HG02938 (cell line): ENCODE measurements around the gene BLMH.

Experiments used
- ATAC-seq: cut with Tn5 transposase; IDR thresholded peaks from one replicate; pipeline ENCODE4 v1.9.1; 2021; ENCODE audit warnings: mild to moderate bottlenecking, moderate library complexity; ENCODE audit not compliant: unreplicated experiment

The BLMH gene

DNA sequence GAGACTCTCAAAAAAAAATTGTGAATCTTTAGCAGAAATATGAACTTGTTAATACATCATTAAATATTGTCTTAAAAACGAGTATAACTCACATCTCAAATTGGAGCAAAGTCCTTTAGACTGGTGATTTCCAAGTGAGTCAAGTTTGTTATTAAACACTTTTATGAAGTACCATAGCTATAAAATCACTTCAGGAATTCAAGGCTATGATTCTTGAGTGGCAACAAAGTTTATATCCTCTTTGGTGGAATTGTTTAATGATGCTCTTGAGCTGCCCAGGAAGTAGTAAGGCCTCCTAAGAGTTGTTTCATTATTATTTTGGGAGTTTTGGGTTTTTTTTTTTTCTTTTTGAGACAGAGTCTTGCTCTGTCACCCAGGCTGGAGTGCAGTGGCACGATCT lies 16.7 kb upstream of the BLMH start:
- ATAC-seq, result no peak

DNA sequence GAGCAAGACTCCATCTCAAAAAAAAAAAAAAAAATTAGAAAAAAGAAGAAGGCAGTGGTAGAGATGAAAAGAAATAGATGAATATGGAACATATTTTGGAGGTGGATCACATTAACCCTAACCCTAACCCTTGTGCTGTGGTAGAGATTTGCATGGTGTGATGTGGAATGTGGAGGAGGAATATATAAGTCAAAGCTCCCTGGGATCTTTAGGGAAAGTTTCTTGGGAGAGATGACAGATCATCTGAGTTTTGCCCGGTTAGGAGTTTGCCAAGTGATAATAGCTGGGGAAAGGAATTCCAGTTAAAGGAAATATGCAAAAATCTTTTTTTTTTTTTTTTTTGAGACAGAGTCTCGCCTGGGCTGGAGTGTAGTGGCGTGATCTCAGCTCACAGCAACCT lies 13.0 kb upstream of the BLMH start:
- no peak for ATAC-seq

DNA sequence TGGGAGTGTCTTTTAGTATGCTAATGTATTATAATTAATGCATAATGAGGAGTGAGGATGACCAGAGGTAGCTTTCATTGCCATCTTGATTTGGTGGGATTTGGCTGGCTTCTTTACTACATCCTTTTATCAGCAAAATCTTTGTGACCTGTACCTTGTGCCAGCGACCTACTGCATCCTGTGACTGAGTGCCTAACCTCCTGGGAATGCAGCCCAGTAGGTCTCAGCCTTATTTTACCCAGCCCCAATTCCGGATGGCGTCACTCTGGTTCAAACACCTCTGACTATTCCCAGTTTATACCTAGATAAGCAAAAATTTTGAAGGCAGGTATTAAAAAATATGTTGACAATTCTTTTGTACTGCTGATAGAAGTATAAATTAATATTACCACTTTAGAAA lies 10.5 kb upstream of the BLMH start:
- no peak for ATAC-seq

DNA sequence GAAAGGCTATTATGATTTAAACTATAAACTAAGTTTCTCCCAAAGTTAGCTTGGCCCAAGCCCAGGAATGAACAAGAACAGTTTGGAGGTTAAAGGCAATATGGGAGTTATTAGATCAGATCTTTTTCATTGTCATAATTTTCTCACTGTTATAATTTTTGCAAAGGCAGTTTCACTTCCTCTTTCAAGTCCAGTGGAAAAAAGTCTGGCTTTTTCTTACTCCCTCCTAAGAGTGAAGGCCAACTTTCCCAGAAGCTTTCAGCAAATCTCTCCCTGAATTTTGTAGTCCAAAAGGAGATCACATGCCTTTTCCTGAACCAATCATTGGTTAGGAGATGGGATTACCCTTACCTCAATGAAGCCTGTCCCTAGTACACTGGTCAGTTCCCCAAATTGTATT lies 9.1 kb upstream of the BLMH start:
- no peak for ATAC-seq

DNA sequence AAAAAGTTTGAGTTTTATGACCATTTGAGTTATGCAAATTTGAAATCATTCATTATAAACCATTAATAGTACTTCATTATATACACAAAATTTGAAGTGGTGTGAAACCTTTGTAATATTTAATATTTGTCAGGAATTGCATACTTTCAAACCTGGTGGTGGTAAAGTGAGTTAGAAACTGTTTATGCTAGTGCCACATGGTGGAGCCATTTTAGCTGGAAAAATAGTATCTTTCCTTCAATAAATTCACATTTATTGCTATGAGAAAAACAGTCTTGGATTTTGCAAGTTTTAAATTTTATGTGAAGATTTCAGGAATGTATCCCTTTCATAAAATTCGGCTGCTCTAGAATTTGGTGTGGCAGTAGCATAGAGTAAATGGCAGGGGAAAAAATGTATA lies 7.3 kb upstream of the BLMH start:
- no peak for ATAC-seq

DNA sequence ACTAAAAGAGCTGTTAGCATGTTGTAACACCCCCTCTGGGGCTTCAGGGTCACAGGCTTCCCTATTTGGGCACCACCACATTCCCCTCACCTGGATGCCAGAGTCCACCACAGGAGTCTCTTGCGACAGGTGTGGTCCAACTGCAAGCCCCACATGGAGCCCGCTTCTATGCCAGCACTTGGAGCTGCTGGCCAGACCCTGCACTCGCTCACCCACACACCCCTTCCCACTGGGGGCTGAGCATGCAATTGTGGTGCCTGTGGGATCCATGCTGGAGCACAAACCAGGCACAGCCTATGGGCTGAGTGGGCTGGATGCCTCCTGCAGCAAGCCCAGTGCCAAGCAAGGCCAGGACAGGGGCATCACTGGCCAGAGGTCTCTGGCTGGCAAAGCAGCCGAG lies 6.0 kb upstream of the BLMH start:
- no peak for ATAC-seq

DNA sequence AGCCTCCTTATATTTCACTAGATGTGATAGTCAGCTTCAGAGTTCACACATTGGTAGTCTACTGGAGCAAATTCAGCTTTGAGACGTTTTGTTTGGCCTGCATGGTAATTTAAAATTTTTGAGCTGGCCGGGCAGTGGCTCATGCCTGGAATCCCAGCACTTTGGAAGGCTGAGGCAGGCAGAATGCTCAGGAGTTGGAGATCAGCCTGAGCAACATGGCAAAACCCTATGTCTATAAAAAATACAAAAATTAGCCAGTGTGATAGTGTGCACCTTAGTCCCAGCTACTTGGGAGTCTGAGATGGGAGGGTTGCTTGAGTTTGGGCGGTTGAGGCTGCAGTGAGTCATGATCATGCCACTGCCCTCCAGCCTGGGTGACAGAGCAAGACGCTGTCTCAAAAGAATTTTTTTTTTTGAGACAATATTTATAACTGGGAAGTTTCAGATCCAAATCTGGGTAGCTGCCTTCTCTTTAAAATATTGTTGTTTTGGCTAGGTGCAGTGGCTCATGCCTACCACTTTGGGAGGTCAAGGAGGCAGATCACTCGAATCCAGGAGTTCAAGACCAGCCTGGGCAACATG lies 4.8 kb upstream of the BLMH start:
- ATAC-seq, result no peak

DNA sequence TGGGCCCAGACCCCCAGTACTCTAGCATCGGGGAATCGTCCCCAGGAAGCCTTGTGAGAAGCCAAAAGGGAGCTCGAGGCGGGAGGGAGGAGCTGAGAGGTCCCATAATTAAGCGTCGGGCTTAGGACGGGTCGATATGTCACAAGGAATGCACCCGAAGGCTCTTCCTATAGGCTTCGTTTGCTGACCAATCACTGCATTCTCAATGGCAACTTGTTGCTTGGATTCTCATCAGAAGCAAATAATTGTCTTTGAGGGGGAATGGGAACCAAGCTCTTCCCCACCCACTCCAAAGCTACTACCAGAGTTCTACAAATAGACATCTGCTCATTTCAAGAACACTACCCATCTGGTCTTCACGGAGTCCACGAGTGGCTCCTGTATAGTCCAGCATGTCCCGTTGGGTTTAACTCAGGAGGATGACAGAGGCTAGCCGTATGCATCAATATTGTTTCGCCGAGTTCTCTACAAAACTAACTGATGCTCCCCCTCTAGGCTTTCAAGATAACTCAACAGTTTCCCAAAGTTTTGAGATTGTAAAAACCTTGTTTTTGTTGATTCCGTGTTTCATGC lies 628 bp upstream of the BLMH start:
- ATAC-seq, result no peak

DNA sequence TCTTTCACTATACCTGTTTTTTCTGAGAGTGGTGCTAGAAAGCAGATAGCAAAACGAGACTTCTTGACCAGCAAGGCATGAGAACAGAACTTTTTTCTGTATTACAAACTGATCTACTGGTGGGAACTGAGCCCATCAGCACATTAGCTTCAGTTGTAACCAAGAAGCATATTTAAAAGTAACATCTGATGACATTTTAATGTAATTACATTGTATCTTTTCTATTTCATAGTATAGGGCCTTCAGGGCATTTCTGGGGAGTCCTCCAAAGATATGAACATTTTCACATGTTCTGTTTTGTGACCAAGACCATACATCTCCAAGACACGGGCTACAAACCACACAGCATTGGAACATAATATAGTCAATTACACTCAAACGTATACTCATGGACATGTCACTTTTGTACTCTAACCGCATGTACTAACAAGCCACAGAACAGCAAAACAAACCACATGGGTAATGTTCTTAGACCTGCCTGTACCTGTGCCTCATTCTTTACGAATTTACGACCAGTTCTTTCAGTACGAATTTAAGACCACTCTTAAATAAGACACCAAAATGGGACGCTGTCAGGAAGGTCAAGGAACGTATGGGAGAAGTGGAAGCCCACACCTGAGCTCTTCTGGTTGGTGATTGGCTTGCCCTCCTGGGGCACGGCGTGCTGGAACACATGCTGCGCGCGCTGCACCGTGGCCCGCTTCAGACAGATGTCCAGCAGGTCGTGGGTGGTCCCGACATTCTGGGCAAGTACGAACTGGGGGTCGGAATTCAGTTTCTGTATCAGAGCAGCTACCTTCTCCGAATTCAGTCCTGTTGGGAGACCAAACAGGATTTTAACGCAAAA lies 825 bp downstream of the BLMH start:
- ATAC-seq, result no peak

DNA sequence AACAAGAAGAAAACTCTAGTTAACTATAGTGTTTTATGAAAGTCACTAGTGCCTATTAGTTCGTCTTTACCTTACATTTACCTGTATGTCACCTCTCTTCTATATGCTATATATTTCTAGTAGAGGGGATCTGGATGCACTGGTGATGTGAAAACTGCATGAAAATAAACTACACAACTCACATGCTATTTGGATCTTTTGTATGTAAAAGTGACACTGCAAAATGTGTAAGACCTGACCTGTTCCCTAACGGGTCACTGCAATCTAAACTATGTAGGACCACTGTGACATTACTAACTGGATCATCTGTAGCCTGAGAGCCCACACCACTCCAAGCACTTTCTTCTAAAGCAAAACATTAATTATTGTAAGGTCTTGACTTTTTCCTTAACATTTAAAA lies 1.7 kb downstream of the BLMH start:
- ATAC-seq, result no peak

DNA sequence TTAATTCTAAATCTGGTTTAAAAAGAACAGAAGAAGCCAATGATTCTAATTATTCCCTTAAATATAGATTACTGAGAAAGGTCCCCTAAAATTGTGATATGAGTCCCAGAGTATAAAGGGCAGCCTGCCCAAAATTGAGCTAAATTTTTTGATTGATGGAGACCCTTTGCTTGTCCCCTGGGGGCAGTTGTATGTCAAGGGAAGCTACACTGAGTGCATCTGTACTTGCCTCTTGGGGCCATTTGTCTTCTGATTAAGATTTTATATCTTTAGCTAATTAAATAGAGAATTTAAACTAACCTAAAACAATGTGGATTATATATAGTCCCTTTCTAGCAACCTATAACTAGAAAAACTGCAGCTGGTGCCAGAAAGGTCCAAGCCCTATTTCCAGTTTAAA lies 12.6 kb downstream of the BLMH start:
- no peak for ATAC-seq

DNA sequence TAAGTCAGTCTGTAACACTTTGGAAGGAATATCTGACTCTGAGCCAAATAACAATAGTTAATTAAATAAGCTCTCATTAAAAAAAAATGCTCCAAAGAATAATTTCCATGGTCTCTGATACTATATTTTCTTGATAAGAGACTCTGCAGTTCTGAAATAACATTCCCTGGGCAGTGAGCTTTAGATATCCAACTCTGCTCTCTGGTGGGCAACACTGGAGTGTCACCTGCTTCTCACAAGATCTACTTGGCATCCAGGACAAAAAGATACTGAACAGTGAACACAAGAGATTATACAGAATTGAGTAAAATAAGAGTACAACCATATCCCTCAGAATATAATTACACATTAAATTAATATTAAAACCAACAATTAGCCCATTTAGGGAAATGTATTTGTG lies 13.7 kb downstream of the BLMH start:
- ATAC-seq, result no peak

DNA sequence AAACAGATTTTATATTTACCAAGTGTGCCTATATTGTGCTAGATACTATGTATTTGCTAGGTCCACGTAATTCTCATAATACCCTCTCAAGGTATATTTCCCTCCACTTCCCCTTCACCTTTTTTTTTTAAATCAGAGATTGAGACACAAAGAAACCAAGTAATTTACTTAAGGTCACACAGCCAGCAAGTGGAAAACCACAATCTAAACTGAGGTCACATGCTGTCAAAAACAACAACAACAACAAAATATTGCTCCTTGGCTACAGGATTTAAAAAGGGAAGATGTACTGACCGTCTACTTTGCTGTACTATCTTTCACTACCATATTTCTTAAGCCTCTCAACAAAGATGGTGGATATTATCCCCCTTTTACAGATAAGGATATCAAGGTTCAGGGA lies 15.8 kb downstream of the BLMH start:
- no peak for ATAC-seq

DNA sequence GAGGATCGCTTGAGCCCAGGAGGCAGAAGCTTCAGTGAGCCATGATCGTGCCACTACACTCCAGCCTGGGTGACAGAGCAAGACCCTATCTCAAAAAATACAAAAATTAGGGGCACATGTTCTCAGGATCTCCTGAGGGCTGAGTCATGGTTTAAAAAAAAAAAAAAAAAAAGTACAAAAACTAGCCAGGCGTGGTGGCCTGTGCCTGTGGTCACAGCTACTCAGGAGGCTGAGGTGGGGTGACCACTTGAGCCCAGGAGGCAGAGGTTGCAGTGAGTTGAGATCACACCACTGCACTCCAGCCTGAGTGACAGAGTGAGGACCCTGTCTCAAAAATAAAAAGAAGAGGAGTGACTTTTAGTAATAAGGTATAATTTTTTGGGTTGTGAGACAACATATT lies 16.9 kb downstream of the BLMH start:
- no peak for ATAC-seq

DNA sequence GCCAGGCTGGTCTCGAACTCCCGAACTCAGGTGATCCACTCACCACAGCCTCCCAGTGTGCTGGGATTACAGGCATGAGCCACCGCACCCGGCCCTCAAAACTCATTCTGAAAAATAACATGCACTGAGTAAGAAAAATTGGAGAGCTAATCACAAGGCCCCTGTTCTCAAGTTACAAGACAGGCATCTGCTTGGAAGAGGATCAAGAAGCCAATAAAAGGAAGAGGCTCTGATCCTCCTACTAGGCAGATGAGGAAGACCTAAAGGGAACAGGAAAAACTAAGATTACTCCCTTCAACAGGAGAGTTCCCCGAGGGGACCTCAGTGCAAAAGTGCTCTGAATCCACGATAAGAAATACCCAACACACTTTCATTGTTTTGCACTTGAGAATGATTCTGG lies 18.4 kb downstream of the BLMH start:
- ATAC-seq, result no peak

DNA sequence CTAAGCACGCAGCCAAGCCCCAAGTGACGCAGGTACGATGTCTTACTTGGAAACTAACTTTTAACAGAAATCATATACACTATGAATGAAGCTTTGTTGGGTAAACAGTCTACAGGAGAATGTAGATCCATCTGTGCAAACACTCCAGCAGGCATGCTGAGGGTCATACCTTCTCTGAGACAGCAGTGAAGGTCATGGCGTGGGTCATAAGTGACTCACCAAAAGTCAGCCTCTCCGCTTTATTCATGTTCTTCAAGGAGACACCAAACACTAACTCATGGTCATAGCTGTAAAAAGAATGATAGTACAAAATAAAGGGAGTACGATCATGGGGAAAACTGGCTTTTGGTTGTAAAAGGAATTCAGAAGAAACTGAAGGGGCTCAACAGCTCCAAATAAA lies 20.6 kb downstream of the BLMH start:
- no peak for ATAC-seq

DNA sequence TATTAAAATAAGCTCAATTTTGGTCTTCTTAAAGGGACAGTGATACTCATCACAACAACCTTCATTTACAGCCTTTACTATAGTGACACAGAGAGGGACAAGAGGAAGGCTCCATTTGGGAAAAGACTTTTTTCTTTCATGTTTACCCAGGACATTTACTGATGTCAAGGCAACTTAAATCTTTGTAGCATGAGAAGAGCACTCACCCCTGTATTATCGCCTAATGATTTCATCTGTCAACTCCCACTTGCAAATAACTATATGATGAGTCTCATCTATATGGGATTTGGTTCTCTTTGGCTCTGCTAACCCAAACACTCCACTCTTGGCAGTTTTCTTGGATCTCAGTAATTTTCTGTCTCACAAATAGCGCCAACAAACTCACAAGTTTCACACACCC lies 24.1 kb downstream of the BLMH start:
- no peak for ATAC-seq

DNA sequence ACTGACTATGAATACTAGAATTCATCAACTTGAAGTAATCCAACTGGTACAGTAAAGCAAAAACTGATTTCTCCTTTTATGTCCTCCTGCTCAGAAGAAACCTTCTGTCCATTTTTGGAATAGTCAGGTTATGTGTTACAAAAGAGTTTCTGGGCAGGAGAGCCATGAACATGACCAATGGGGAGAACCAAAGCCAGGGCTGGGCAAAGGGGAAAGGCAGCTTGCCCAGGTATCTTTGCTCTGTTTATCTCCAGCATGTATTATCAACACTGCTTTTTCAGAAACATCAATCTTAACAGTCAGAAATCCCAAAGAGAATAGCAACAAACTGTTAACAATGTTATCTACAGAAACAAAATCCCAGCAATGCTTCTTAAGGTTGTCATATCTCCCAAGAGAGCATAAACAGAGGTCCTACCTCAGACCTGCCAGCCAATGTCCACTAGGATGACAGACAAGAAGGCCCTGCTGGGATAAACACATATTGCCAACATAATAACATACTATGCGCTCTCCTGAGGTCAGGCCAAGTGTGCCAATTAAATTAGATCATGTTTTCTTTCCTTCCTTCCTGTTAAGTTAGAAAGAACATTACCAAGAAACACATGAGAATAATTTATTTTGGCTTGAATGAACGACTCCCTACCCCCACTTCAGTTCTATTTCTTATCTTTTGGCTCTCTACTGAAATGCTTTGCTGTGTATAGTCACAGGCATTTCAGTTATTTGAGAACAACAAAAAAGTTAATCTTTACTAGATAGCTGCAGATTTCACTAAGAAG lies 28.0 kb downstream of the BLMH start:
- no peak for ATAC-seq

DNA sequence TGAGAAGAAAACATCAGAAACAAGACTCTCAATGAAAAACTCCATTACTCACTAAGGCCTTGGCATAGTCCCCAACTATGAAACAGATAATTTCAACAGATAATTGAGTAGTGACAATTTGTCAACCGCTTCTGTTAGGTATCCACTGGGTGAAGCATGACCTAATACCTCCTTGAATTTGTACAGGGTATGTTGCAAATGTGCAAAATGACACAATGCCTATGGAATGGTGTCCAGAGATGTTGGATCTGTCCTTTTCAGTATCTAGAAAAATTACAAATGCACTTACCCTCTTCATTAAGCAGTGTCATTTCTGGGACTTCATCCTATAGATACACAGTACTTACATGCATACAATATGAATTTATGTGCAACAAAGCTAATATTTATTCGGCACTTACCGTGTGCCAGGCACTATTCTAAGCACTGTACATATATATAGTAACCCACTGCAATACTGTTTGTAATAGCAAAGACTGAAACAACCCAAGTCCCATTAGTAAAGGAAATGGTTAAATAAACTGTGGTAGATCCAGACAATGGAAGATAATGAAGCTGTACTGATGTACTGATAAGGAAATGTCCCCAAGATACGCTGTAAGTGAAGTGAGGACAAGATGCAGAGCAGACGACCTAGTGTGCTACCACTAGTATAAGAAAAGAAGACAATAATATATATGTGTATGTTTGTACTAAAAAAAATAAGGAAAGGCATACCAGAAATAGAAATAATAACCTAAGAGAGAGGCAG lies 34.8 kb downstream of the BLMH start:
- no peak for ATAC-seq

DNA sequence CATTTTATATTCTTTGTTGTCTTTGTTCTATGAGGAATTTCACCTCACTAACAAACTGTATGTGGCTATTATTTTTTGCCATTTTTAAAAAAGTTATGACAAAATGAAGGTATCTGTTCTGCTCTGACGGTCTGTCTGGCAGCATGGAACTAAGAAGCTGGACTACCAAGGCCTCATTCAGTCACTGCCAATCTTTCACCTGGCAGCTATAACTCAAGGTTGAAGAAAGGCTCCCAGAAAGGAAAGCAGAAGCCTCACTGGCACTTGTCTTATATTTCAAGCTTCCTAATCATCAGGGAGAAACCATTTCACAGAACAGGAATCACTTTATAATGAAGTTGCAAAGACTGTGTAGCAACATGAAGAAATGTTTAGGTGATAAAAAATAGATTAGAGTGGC lies 37.6 kb downstream of the BLMH start:
- no peak for ATAC-seq

DNA sequence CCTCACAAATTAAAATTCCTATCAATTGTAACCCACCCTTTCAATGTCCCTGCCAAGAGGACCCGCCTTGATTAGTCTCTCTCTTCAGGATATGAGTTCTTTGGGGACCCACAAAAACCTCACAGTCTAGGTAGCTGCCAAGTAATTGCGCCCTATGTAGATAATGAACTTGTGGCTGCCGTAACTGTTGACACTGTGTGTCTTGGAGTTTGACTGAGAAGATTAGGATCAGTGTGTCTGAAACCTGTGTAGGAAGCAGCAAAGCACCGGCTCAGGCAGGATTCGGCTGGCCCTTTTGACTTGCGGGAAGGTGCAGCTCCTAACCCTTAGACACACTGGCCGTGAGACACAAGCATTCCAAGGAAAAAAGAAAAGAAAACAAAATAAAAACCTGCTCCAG lies 38.4 kb downstream of the BLMH start:
- ATAC-seq, result no peak
